GM19467 (cell line): ENCODE data around the gene DSPP.
A peak's percentile ranks its signal among the peaks of the same experiment; 100 is the strongest.
"Not testable (repeated sequence)": the region's sequence is repeated elsewhere in the genome, so short reads cannot be mapped to it uniquely, and the experiment has no call there.

Experiments
- ATAC-seq: cut with Tn5 transposase; IDR thresholded peaks from one replicate; pipeline ENCODE4 v1.9.1; 2021; ENCODE audit warnings: mild to moderate bottlenecking, moderate library complexity; ENCODE audit not compliant: unreplicated experiment

Gene DSPP

DNA sequence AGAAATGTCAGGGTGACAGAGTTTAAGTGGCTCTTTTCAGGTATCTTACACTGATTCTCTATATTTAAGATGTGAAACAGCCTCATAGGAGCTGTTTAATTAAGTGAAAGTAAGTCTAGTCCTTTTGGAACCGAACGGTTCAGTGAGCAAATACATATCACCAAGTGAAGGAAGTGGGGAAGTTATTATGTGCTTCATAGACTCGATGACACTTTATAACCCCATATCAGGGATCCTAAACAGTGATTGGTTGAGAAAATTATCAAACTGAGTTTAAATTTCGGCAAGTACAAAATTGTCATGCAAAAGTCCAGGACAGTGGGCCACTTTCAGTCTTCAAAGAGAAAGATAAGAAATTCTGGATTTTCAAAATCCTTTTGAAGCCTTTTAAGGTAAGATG lies at the start of gene DSPP:
Gene DSPP (plus strand): TSS at position 301 of the 400 bp plus-strand sequence. CDS start 2,380 bp downstream, outside the sequence.
- no peak for ATAC-seq

GRCh38 chr4:87559090-87559837 lies 49.1 kb upstream of the DSPP start:
- peak; percentile 99 for ATAC-seq

DNA sequence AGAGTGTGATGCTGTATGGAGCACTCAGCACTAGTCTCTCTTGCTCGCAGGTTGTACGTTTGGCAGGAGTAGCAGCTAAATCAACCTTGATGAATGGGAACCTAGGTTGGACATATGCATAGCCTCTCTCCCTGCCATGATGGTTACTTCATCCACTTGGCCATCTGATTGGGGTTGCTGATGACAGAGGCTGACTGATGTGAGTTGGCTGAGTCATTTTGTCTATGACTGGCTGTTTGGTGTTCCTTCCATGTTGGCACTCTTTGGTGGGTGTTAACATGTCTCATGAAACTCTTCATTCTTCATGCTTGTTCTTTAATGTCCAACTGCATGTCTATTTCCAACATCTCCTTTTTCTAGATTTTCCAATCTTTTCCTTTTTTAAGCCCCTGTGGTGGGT lies 47.5 kb upstream of the DSPP start:
- ATAC-seq = no peak

DNA sequence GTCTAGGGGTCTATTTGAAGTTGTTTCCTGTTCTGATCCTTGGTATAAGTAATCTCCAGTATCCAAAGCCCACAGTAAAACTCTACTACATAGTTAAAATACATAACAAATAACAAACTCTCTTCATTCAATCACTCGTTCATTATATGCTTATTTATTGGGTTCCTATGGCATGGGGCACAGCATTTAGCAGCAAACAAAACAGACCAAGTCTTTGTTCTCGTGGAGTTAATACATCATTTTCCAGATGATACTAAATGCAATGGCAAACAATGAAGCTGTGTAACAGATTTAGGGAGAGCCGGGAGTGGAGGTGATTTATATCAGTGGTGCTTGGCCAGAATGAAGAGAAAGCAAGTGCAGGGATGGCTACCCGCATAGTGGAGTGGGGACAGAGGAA lies 42.6 kb upstream of the DSPP start:
- no peak for ATAC-seq

DNA sequence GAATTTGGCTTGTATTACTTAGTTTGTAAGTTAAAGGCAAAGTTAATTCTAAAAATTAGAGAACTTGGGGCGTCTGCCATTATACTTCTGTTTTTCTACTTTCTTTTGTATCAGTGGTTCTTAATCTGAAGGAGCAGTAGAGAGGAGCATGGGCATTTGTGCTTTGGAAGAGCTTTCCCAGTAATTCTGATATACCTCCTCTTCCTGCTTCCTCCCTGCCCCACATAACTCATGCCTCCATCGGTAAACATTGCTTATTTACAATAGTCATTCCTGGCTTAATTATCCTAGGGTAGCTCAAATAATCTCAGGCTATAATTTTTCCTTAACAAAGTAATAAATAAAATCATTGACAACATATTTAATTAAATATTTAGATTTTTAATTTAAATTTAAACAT lies 42.1 kb upstream of the DSPP start:
- no peak for ATAC-seq

GRCh38 chr4:87567191-87567590 lies 41.1 kb upstream of the DSPP start:
- no peak for ATAC-seq

DNA sequence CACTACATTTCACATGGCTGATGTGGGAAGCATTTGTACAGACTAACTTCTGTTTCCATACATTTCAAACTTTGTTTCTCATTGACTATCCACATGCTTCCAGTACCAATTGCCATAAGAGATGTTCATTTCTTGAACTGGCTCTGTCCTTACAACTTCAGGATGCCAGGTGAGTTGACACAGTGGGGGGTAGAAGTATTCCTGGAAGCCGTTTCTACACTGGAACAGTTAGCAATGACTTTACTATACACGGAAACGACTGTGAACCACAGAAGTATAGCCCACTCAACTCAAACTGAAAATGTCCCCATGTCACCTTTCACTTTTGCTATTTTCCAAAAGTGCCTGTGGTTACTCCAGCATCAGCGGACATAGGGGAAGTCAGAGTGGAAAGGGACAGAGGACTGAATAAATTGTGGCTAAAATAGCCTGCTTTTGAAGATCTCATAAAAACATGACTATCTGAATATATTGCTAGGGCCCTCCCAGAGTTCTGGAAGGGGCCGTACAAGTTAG lies 38.0 kb upstream of the DSPP start:
- ATAC-seq = no peak

DNA sequence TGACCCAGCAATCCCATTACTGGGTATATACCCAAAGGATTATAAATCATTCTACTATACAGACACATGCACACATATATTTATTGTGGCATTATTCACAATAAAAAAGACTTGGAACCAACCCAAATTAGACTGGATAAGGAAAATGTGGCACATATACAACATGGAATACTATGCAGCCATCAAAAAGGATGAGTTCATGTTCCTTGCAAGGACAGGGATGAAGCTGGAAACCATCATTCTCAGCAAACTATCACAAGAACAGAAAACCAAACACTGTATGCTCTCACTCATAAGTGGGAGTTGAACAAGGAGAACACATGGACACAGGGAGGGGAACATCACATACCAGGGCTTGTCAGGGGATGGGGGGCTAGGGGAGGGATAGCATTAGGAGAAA lies 34.0 kb upstream of the DSPP start:
- ATAC-seq = not testable (repeated sequence)

DNA sequence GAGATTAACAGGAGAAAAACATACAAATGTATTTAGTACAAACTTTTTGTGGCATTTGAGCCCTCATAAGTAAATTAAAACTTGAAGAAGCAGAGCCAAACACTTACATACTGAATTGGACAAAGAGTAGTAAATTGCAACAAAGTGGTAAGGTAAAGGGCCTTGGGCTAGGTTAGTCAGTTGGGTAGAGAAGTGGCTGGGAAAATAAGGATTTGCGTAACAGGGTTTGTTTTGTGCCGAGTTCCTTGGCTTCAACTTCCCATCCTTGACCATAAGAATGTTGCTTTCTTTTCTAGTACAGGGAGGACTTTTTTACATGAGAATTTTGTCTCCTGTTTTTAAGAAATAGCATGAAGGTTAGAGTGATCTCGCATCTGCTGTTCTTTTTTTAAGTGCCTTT lies 33.3 kb upstream of the DSPP start:
- ATAC-seq = no peak

- no peak for ATAC-seq
Observed at GRCh38 chr4:87575408-87575807, 32.9 kb upstream of the DSPP start.

GRCh38 chr4:87575983-87576382 lies 32.3 kb upstream of the DSPP start:
- no peak for ATAC-seq

DNA sequence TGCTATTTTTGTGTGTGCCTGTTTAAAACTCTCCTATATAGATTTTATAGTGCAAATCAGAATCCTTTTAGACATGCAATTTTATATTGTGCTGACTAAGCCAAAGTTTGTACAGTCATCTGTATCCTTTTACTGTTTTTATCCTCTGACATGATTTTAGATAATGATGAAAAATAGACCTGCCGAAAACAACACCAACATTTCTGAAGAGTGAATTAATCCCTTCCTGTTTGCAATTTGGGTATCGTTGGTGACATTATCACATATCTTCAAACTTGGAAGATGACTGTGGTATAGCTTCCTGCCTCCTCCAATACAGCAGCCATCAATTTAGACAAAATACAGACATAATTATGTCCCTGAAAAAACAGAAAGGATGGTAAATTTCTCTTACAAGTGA lies 28.9 kb upstream of the DSPP start:
- ATAC-seq = no peak

DNA sequence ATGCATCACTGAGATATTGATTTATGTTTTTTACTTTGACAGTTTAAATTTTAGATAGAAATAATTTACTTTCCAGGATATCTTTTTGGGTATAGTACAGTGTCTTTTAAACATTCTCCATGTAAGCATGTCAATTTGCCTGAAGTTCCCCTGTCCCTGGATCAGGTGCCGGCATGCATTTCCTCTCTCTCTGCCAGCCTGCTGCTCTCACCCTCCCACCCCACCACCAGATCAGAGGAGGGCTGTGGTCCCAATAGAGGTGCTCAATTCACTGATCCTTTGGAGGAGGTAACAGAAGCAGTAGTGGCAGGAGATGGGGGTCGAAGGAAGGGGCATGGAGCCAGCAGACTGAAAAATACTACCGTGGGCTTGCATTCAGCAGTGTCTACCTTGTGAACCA lies 28.3 kb upstream of the DSPP start:
- no peak for ATAC-seq

- no peak for ATAC-seq
Observed at GRCh38 chr4:87584222-87584908, 24.0 kb upstream of the DSPP start.

- no peak for ATAC-seq
Observed at GRCh38 chr4:87589531-87589930, 18.8 kb upstream of the DSPP start.

GRCh38 chr4:87592124-87592523 lies 16.2 kb upstream of the DSPP start:
- ATAC-seq = no peak

GRCh38 chr4:87601361-87601760 lies 7.0 kb upstream of the DSPP start:
- no peak for ATAC-seq

DNA sequence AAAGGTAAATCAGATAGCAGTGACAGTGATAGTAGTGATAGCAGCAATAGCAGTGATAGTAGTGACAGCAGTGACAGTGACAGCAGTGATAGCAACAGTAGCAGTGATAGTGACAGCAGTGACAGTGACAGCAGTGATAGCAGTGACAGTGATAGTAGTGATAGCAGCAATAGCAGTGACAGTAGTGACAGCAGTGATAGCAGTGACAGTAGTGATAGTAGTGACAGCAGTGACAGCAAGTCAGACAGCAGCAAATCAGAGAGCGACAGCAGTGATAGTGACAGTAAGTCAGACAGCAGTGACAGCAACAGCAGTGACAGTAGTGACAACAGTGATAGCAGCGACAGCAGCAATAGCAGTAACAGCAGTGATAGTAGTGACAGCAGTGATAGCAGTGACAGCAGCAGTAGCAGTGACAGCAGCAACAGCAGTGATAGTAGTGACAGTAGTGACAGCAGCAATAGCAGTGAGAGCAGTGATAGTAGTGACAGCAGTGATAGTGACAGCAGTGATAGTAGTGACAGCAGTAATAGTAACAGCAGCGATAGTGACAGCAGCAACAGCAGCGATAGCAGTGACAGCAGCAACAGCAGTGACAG lies 6.1 kb downstream of the DSPP start:
- ATAC-seq = no peak

DNA sequence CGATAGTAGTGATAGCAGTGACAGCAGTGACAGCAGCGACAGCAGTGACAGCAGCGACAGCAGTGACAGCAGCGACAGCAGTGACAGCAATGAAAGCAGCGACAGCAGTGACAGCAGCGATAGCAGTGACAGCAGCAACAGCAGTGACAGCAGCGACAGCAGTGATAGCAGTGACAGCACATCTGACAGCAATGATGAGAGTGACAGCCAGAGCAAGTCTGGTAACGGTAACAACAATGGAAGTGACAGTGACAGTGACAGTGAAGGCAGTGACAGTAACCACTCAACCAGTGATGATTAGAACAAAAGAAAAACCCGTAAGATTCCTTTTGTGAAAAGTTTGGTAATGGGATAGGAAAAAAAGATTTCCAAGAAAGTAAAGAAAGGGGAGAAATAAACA lies 7.9 kb downstream of the DSPP start:
- no peak for ATAC-seq

DNA sequence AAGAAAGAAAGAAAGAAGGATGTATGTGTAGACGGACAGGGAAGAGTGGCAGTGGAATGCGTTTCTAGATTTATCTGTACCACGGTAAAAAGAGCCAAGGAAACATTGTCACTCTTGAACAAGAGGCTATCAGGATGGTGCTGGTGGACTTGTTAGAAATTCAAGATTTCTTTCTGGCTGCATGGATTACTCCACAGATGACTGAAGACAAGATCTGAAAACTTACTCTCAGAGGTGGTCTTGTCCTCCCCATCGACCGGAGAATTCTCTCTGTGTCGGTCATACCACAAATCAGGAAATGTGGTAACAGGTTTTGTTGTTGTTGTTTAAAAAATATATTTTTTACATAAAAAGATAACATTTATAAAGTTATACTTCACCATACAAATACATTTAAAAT lies 11.8 kb downstream of the DSPP start:
- ATAC-seq = no peak

- ATAC-seq = no peak
Observed at GRCh38 chr4:87620491-87620890, 12.2 kb downstream of the DSPP start.

DNA sequence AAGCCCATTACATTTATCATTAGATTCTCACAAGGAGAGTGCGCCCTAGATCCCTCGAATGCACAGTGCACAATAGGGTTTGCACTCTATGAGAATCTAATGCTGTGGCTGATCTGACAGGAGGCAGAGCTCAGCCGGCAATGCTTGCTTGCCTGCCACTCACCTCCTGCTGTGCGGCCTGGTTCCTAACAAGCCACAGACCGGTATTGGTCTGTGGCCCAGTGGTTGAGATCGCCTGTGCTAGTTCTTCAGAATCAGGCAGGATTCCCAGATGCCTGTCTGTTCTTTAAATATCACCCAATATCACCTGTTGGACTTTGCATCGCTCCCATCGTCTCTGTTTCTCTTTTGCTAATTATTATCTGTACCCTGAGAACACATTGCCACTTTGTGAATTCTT lies 14.0 kb downstream of the DSPP start:
- no peak for ATAC-seq
